22Rv1 (cell line): ENCODE results near the gene SHROOM4.

Experiments used
- H3K27ac ChIP-seq: fragments of 450-650 bp; 2 replicates; pipeline ENCODE4 v1.5.1; 2017
- CTCF ChIP-seq: fragments of 450-650 bp; IDR thresholded peaks from 2 replicates; pipeline ENCODE4 v1.5.1; 2017; ENCODE audit warnings: mild to moderate bottlenecking
- ZFX ChIP-seq: fragments of 450-650 bp; IDR thresholded peaks from 2 replicates; pipeline ENCODE4 v1.6.1; 2017; ENCODE audit warnings: antibody characterized with exemption, borderline replicate concordance

SHROOM4 gene

GRCh38 chrX:50726296-50726695 is 87.7 kb downstream of the SHROOM4 start:
- H3K27ac ChIP-seq: no peak overlapping the region
- TF ChIP-seq ZFX: no peak
- TF ChIP-seq CTCF: no peak

- H3K27ac ChIP-seq: no peak overlapping the region
Measured at GRCh38 chrX:50725310-50725709, 88.7 kb downstream of the SHROOM4 start.

GRCh38 chrX:50723006-50723405 is 91.0 kb downstream of the SHROOM4 start:
- no peak overlapping the region for H3K27ac ChIP-seq

More at GRCh38 chrX:50725310-50725709, 88.7 kb downstream of the SHROOM4 start:
- no peak for TF ChIP-seq ZFX
- no peak for TF ChIP-seq CTCF

GRCh38 chrX:50721764-50722521 is 92.1 kb downstream of the SHROOM4 start:
- no peak overlapping the region for H3K27ac ChIP-seq
- TF ChIP-seq ZFX (no peak), CTCF (no peak)

More at GRCh38 chrX:50723006-50723405, 91.0 kb downstream of the SHROOM4 start:
- TF ChIP-seq CTCF (no peak), ZFX (no peak)

GRCh38 chrX:50719614-50720013 is 94.4 kb downstream of the SHROOM4 start:
- no peak for TF ChIP-seq CTCF
- no peak for TF ChIP-seq ZFX
- H3K27ac ChIP-seq: no peak overlapping the region

- H3K27ac ChIP-seq: no peak overlapping the region
- TF ChIP-seq ZFX: no peak
- TF ChIP-seq CTCF: no peak
Measured at GRCh38 chrX:50718776-50719175, 95.2 kb downstream of the SHROOM4 start.

- TF ChIP-seq ZFX (no peak), CTCF (no peak)
- H3K27ac ChIP-seq: no peak overlapping the region
Measured at GRCh38 chrX:50716706-50717105, 97.3 kb downstream of the SHROOM4 start.
